Measurements from ENCODE around the gene GOLGA6L9.
"Not testable (repeated sequence)": the region's sequence is repeated elsewhere in the genome, so short reads cannot be mapped to it uniquely, and the experiment has no call there.

GOLGA6L9 gene, protein sequence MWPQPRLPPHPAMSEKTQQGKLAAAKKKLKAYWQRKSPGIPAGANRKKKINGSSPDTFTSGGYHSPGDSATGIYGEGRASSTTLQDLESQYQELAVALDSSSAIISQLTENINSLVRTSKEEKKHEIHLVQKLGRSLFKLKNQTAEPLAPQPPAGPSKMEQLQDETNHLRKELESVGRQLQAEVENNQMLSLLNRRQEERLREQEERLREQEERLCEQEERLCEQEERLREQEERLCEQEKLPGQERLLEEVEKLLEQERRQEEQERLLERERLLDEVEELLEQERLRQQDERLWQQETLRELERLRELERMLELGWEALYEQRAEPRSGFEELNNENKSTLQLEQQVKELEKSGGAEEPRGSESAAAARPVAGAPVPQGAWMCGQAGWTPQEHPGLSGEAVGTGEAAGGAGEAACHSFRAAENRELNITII

DNA sequence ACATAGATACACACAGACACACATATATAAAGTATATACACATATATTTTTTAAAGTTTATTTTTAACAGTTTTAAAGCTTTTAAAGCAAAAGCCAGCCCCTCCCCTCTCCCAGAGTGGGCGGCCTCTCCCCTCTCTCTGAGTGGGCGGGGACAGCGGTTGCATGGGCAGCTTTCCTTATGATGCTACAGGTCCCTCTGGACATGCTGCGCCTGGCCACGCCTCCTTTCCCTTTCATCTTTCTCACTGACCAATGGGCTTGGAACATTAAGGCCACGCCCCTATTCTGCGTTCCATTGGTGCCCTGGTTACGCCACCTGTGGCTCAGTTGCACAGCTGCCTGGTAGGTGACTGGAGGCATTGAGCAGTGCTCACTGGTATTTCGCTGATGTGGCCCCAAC is at the start of gene GOLGA6L9:
Gene GOLGA6L9, plus strand, starts transcription at position 124 of the 400 bp plus-strand sequence. Its CDS starts 264 bp downstream, at position 388.
- not testable (repeated sequence) for DNase-seq

DNA sequence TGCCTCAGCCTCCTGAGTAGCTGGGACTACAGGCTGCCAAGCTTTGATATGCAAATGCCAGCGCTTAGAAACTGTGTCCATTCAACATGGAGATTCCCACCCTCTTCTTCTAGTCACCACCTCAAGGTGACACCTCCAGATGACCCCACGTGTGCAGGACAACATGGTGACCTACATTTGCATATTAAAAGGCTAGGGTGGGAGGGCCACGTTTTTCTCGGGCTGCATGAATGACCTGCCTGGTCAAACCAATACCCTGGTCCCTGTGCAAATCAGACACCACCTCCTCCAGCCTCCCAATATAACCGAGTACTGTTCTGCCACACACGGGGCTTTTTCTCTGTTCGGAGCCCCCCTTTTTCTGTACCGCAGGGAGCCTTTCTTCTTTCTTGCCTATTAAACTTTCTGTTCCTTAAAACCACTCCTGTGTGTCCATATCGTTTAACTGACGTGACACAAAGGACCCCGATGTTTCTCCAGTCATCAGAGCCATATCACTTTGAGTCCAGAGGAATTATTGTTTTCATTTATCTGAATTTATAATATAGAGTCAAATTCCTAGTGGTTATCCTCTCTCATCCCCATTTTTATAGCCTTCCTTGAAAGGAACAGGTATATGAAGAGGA is 48.2 kb upstream of the GOLGA6L9 start:
- not testable (repeated sequence) for DNase-seq

DNA sequence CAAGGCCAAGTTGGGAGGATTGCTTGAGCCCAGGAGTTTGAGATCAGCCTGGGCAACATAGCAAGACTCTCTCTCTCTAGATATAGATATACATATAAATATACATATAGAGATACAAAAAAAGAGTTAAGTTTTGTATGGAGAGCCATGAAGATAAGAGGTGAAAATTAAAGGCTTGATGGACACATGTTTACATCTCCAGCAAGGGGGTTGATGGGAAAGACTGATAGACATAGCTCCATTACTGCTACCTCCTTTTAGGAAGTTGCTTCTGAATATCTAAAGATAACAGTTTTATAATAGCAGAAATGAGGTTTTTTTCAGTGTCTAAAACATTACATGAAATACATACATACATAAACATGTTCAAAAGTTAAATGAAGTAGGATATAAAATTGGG is 42.4 kb upstream of the GOLGA6L9 start:
- DNase-seq, result not testable (repeated sequence)

DNA sequence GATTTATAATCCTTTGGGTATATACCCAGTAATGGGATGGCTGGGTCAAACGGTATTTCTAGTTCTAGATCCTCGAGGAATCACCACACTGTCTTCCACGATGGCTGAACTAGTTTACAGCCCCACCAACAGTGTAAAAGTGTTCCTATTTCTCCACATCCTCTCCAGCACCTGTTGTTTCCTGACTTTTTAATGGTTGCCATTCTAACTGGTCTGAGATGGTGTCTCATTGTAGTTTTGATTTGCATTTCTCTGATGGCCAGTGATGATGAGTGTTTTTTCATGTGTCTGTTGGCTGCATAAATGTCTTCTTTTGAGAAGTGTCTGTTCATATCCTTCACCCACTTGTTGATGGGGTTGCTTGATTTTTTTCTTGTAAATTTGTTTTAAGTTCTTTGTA is 39.5 kb upstream of the GOLGA6L9 start:
- DNase-seq, result not testable (repeated sequence)

DNA sequence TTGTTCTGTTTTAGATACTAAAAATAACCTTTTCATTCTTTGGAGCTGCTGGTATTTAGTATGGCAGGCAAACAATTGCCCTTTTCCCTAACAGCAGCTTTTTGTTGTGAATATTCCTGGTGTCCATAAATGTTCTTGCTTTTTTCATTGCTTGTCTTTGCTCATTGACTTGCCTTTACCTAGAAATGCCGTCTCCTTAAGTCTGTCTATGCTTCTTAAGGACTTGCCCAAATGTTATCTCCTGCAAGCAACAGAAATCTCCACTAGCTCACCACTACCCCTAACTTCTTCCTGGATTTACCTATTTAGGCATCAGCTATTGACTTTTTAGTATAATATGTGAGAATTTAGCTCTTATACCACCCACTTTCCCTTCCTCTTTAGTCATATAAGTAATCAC is 37.5 kb upstream of the GOLGA6L9 start:
- not testable (repeated sequence) for DNase-seq

DNA sequence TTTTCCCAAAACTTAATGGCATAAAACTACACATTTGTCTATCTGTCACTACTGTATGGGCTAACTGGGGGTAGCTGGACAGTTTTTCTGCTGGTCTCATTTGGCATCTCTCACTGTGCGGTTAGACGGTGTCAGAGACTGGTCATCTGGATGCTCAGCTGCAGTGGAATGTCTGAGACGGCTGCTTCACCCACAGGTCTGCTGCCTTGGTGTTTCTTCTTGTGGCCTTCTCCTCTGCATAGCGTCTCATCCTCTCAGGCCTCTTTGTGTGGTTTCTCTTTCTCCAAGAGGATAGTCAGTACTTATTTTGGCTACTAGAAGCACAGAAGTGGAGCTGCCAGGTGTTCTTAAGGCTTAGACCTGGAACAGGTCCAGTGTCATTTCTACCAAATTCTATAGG is 35.9 kb upstream of the GOLGA6L9 start:
- no peak for DNase-seq

DNA sequence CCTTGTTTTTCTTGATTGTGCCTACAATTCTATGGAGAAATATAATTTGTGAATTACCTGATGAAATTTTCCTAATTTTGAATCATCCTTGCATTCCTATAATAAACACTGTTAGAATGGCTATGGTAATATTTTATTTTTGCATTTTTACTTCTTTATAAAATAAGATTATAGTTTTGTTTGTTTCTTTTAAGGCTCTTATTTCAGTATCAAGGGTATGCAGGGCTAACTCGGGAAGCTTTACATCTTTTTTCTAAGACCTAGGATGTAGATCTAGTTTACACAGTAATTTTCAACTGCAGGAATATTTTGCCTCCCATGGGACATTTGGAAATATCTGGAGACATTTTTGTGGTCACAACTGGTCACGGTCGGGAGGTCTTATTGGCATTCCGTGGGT is 33.8 kb upstream of the GOLGA6L9 start:
- not testable (repeated sequence) for DNase-seq

DNA sequence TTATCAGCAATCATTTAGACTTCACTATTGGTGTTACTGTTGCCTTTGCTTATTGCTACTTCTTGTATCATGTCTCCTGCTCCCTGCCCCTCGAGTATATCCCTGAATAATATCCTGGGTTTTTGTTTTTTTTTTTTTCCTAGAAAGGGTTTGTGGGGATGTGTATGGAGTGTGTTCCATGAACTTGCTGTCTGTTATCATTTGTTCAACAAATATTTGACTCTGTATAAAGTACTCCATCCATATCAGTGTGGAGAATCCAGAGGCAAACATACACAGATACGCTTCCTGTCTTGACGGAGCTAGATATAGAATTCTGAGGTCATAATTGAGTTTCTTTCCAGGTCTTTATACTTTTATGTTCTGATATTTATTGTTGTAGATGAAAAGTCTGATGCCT is 31.8 kb upstream of the GOLGA6L9 start:
- DNase-seq, result no peak

DNA sequence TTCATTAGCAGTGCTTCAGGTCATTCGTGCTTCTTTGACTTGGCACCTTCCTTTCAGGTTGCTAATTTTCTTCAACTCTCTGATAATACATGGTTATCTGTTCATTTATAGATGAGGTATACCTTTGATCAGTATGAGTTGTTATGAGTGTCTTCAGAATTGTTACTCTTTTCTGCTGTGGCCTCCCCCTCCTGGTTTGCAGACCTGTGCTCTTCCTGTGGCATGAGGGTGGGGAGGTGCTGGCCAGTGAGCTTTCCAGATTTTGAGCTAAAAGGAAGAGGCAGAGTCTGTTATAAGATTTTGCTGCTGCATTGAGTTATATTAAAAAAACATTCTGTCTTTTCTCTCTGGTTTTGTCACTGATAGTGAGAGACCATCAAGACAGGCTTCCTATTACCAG is 30.8 kb upstream of the GOLGA6L9 start:
- DNase-seq, result no peak

DNA sequence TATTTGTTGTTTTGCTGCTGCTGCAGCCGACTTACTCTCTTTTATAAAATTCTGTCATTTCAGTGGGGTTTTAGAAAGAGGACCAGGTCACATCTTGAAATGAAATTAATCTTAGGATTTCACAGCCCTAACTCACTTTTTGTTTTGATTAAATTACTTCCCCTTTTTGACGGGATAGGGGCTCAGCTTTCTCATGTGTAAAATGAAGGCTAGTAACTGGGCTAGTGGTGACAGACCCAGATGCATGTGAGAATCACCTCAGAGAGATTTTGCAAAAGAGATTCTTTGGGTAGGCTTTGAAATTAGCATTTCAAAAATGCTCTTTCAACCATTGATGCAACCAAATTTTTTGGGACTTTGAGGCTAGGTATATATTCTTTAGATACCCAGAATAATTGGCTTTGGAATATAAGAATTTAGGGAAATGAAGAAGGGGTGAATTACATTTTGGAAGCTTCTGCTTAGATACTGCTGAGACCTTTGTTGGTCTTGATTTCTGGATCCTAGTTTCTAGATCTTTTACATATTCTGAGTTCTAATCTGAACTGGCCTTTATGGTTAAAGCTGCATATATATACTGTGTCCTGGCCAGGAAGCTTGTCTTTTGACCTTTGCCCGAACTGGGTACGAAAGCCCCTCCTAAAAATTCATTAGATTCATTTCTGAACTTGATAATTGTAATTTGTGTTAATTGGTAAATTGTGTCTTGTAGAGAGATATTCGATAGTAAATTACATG is 30.1 kb upstream of the GOLGA6L9 start:
- DNase-seq, result not testable (repeated sequence)

DNA sequence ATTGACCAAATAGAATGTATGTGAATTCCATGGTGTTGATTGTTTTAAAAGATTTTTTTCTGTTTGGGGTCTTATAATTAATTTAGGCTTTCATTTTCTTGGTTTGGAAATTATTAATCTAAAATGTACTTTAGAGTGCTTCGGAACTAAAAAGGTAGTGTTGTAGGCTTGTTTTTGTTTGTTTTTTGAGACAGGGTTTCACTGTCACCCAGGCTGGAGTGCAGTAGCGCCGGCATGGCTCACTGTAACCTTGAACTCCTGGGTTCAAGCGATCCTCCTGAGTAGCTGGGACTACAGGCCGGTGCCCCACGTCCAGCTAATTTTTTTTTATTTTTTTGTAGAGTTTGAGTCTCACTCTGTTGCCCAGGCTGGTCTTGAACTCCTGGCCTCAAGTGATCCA is 27.7 kb upstream of the GOLGA6L9 start:
- DNase-seq, result not testable (repeated sequence)

DNA sequence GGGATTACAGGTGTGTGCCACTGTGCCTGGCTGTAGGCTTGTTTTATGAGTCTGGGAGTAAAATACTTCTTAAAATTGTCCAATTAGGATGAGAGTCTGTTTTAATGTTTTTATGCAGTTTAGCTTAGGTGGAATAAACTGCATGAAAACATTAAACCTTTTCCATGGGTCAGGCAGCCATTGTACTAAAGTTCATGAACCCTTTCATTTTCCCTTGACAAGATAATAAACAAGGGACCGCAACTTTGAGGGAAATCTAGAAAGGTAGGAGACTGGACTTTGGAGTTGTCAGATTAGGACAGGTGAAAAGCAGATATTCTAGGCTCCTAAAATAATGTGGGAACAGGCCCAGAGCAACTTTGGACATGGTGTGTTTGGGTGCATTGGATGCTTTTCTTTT is 27.3 kb upstream of the GOLGA6L9 start:
- DNase-seq, result not testable (repeated sequence)

DNA sequence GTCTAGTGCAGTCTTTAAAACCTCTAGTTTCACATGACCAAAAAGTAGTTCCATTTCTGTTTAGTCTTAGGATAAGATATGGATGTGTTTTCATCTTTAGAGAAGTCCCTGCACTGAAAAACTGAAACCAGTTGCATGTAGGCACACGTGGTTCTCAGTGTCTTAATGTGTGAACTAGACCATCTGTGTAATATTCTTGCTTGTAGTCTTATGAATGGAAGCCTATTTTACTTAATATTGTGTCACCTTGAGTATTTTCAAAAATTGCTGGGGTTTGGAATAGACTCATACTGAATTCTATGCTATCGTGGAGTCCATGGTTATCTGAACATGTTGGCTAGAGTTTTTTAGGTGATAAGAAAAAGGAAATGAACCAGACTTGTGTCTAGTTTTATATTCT is 23.4 kb upstream of the GOLGA6L9 start:
- not testable (repeated sequence) for DNase-seq

DNA sequence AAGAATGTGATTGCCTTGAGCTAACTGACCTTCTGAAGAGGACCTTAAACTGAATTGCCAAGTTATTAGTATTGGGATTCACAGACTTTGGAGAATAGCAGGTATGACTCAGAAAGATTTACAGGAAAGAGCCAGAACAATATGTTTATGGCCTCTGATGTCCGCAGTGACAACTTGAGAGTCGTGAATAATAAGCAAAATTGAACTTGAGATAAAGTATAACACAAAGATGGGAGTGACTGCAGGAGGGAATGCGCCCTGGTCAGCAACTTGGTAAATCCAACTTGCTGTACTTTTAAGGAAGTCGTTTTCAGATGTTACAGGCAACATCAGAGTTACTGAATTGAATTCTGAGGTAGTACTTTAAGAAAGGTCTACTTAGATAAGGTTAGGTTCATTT is 19.3 kb upstream of the GOLGA6L9 start:
- not testable (repeated sequence) for DNase-seq

DNA sequence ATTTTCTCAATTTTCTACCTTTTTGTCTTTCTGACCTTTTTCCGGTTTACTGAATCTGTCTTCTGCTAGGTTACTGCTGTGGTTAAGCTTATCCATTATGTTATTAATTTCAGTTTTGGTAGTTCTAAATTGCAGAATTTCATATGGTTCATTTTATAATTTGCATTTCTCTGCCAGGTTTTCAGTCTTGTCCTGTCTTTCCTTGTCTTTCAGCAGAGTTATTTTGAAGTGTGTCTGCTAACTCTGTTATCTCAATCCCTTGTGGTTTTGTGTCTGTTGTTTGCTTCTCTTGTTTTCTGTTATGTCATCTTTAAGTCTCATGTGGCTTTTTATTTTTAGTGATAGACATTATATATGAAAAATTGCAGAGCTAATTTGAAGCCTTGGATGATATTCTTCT is 18.0 kb upstream of the GOLGA6L9 start:
- not testable (repeated sequence) for DNase-seq

DNA sequence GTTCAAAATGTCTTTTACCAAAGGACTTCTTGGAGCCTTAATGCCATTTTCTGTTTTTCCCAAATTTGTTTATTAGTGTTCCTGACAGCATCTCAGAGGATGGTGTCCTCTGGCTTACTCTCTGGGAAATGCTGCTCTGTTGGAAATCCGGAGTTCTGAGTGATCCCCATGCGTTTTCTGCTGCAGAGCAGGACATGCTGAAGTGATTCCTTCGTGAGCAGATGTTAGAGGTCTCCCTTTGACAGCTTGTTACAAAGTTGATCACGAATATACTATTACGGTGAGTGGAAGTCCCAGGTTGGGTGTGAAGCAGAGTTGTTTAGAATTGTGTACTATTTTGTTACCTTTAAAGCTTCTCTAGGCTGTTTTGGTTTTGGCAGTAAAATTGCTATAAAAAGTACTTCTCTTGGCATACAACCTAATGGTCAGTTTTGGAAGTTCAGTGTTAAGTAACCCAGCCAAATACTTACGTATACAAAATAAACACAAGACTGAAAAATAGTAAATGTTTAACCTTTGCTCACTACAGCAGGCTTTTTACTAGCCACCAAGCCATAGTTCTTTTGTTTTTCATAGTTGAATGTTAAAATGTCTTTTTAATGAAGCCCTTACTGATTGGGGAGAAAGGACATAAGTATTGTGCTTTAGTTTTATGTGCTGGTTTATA is 15.0 kb upstream of the GOLGA6L9 start:
- DNase-seq, result not testable (repeated sequence)

DNA sequence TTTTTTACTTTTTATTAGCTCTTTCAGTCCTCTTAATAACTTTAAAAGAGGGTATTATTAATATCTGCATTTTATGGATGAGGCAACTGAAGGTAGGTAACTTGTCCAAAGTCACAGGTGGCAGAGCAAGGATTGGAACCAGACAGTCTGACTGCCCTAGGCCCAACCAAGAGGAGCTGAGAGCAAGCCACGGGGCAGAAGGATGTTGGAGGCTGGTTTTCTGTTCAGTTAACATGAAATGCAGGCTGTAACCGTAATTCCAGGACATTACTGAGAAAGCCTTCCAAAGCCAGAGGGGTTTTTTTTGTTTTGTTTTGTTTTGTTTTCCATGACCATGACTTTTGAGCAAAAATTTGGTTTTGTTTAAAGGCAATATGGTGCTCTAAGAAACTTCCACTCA is 9.1 kb upstream of the GOLGA6L9 start:
- DNase-seq, result not testable (repeated sequence)

DNA sequence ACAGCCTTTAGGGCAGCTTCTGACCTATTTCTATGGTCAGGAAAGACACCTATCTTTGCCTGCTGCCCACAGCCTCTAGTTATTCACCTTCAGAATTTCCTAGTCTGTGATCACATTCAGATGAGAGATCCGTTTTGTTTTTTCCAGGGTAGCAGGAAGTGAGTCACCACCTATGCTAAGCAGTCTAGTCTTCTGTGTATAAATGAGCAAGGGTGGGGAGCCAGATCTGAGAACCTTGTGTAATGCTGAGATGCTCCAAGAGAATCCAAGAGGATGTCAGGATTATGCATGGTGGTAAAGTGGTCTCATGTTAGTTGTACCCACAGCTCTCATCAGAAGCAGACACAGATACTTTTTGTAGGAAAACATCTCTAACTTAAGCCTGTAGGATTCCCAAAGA is 8.7 kb upstream of the GOLGA6L9 start:
- peak in 1 of 2 donors; percentile 5 for DNase-seq

DNA sequence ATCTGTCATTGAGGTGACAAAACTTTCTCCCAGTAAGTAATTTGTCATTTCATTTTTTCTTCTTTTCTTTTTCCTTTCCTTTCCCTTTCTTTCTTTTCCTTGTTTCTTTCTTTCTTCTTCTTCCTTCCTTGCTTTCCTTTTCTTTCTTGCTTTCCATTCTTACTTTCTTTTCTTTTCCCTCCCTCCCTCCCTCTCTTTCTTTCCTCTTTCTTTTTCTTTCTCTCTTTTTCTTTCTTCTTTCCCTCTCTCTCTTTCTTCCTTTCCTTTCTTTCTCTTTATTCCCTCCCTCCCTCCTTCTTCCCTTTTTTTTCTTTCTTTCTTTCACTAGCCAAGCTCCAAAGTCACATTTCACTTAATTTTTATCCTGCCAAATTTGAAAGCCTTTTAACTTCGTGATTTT is 2.5 kb upstream of the GOLGA6L9 start:
- DNase-seq, result not testable (repeated sequence)

DNA sequence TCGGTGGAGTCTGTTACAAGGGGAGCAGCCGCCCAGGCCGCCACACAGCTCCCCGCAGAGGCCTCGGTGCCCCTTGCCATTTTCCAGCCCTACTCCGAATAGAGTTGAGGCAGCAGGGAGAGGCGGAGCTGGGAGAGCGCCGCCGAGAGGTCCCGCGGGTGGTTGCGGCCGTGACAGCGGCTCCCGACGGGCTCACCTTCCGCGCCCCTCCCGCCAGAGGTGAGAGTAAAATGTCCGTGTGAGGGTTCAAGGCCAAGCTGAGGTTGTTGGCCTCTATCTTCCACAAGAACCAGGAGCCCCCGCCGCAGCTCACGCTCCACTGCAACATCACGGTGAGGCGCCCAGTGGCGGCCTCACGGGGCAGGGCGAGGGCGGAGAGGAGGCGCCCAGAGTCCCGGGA is 15.8 kb downstream of the GOLGA6L9 start:
- DNase-seq, result peak; percentile 33 to 35

DNA sequence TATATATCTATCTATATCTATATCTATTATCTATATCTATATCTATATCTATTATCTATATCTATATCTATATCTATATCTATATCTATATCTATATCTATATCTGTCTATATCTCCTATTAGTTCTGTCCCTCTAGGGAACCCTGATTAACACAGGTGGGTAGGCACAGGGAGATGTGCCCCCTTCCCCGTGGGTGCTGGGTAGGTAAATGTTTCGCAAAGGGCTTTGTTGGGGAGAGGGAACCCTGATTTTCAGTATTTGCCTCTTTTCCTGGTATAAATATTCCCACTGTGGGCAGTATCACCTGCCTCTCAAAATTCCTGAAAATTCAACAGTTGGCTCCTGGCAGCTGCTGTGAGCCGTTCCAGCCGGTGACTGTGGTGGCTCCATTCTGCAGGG is 27.7 kb downstream of the GOLGA6L9 start:
- not testable (repeated sequence) for DNase-seq

DNA sequence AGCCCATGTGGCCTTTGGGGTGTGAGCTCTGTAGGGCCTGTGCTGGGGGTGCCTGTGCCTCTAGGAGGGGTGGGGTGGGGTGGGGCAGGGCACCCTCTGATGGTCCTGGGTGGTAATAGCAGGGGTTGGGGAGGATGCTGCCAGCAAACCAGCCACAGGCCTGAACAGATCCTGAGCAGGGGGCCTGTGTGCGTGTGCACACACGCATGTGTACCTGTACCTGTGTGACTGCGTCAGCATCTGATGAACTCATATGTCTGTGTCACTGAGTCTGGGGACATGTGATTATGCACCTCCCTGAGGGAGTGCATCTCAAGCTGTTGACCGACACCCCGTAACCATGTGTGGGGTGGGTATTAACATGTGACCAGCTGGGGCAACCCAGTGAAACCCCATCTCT is 36.0 kb downstream of the GOLGA6L9 start:
- DNase-seq, result not testable (repeated sequence)

DNA sequence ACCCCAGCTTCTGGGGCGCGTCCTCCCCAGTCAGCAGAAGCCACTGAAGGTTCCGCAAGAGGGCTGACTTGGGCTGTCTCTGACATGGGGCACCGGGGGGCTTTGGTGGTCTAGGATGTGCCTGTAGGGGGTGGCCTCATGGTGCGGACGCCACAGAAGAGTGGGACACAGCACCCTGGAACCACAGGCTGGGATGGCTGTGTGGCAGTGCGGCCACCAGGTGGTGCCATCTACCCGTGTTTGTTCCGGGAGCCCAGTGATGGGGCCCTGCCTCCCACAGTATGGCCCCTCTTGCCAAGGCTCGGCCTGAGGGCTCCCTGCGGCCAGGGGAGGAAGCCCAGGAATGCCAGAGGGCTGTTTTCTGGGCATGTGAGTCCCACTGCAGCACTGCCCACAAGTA is 38.6 kb downstream of the GOLGA6L9 start:
- DNase-seq, result peak in 1 of 2 donors; percentile 6
